Mammary epithelial cell (primary cell): ENCODE results near the gene PUDP.

Experiments used
- CTCF ChIP-seq, 2 donors: IDR thresholded peaks in 1 of 2; conservative IDR thresholded peaks in 1 of 2; 2 replicates each; pipeline ENCODE4 v1.5.1; 2011 to 2012; ENCODE audit warnings: inconsistent platforms in 2 of 2, low read length in 2 of 2, mild to moderate bottlenecking in 2 of 2, control low read depth in 1 of 2, low read depth in 1 of 2; ENCODE audit not compliant: insufficient read depth in 1 of 2; ENCODE audit errors: extremely low read depth in 1 of 2
- EZH2 ChIP-seq: IDR thresholded peaks from 2 replicates; pipeline ENCODE4 v1.6.1; 2012; ENCODE audit warnings: low read length, inconsistent platforms, borderline replicate concordance

GRCh38 chrX:7139202-7140081, 8.5 kb downstream of the PUDP start:
- TF ChIP-seq CTCF (conservative IDR thresholded peaks at IDR 0.05 in 1 of 2, IDR thresholded peaks at IDR 0.05 in 1 of 2; ENCODE audit: extremely low read depth in 1 of 2, insufficient read depth in 1 of 2, low read depth in 1 of 2, low read length in 2 of 2) (no peak), EZH2 (no peak)
